Psoas muscle (tissue), 8 donors: ENCODE measurements around the gene PBX2. TPM values are rescaled to one million over a fixed set of nuclear protein-coding genes. Genes with fewer than 3 reads are reported as not detected.

Source experiments
- ATAC-seq, 4 donors: fragments of 200-7000 bp; cut with Tn5 transposase; one replicate each; pipeline ENCODE4 v1.9.1; 2020; ENCODE audit warnings: moderate library complexity in 3 of 4, mild to moderate bottlenecking in 2 of 4
- DNase-seq, 2 donors: peaks; one replicate each; pipeline ENCODE4 v3.0.0-alpha.2; 2020
- H3K27ac ChIP-seq: fragments of 200-600 bp; one replicate; pipeline ENCODE4 v1.8.0; 2022
- H3K27me3 ChIP-seq, 3 donors: fragments of 200-600 bp in 1 of 3; one replicate each; pipeline versions ENCODE4 v1.6.1 to v1.8.0; 2013 to 2022; ENCODE audit warnings: low read length in 2 of 3, mild to moderate bottlenecking in 2 of 3, moderate library complexity in 1 of 3; ENCODE audit not compliant: insufficient read depth in 3 of 3
- H3K36me3 ChIP-seq, 2 donors: fragments of 200-600 bp in 1 of 2; one replicate each; pipeline versions ENCODE4 v1.6.1 to v1.8.0; 2013 to 2022; ENCODE audit warnings: low read depth in 1 of 2, mild to moderate bottlenecking in 1 of 2, moderate library complexity in 1 of 2; ENCODE audit not compliant: insufficient read depth in 1 of 2
- H3K4me1 ChIP-seq: fragments of 200-600 bp; one replicate; pipeline ENCODE4 v1.8.0; 2022
- H3K4me3 ChIP-seq: fragments of 200-600 bp; one replicate; pipeline ENCODE4 v1.8.0; 2022; ENCODE audit warnings: mild to moderate bottlenecking
- H3K9me3 ChIP-seq: fragments of 200-600 bp; one replicate; pipeline ENCODE4 v1.8.0; 2022
- CTCF ChIP-seq: fragments of 200-600 bp; IDR thresholded peaks from one replicate; pipeline ENCODE4 v1.8.0; 2022; ENCODE audit warnings: antibody characterized with exemption
- WGBS, 3 donors: extraction: QIAGEN DNeasy Blood & Tissue Kit; methylation state at CpG; one replicate each; pipeline versions ENCODE4 v1.1.6 to v1.1.7; 2013; 5-methylcytosine and 5-hydroxymethylcytosine counted together
- intact Hi-C, 2 donors: fragments of 100-400 bp; cut with DNase I; formaldehyde crosslinking; loops; one replicate each; pipeline versions ENCODE4 v1.11.0 to v1.14.2; 2022
- polyA plus RNA-seq, 3 donors: library from polyadenylated mRNA; stranded (reverse); fragments of 200-250 nt; gene quantifications; one replicate each; pipeline ENCODE4 v1.2.3, GENCODE V29; 2013
- total RNA-seq, 4 donors: library from RNA; stranded (reverse); fragmentation: NEBNext Ultra II Directional in 2 of 4; extraction: Animal tissue kit (Norgen Biotek cat#: 25700) in 2 of 4; gene quantifications; one replicate each; pipeline versions ENCODE4 v1.2.1 to v1.2.4, GENCODE V29; 2021 to 2023
- donor health status: healthy with polysubstance abuse.
- donor health status: DM: no; HTN: no; CAD: no; lungs with moderate emphysema.
- donor health status: Bipolar disorder and iron deficiency.
- donor health status: healthy.
- donor health status: DM: yes; HTN: yes; CAD: no.
- donor health status: DM: no; HTN: no; CAD: no.
- donor health status: DM: no; HTN: no; CAD: no.
- donor health status: DM: yes; HTN: yes; CAD: no.

PBX2 gene
- total and polyA plus RNA-seq, 7 donors, result 20.4 to 46.7 (median 36.1) TPM

- Histone ChIP-seq H3K9me3 (no peaks in the 10 kb centered on the region), H3K27me3 (peaks cover 0 to 4% (median 0%) of the 10 kb centered on the region in 3 donors), H3K36me3 (no peaks in the 10 kb centered on the region), H3K27ac (no peak overlapping the region), H3K4me1 (no peaks in the 10 kb centered on the region), H3K4me3 (no peak overlapping the region)
- WGBS, 3 donors, result 77 to 82% (median 78%) methylated on average over 2 of the region's 2 CpGs
- no peak for DNase-seq
- no peak for ATAC-seq
- no peak for TF ChIP-seq CTCF
- intact Hi-C loops, result no loop called here
Measured at GRCh38 chr6:32224696-32225095, 34.7 kb upstream of the PBX2 start.

GRCh38 chr6:32223258-32224235, 33.5 kb upstream of the PBX2 start, which contains the start of gene NOTCH4:
Gene NOTCH4, minus strand, starts transcription at chr6:32224067. Its CDS starts 139 bp downstream, at chr6:32223928.
- H3K27me3 ChIP-seq, result peaks cover 0 to 4% (median 0%) of the 10 kb centered on the region in 3 donors
- H3K9me3 ChIP-seq, result no peaks in the 10 kb centered on the region
- H3K27ac ChIP-seq, result no peak within 1 kb of the TSS
- 34 to 49% (median 37%) methylated on average over 20 of the region's 20 CpGs for WGBS, 3 donors
- DNase-seq (no peak), ATAC-seq (peak in 3 of 4 donors; percentile 27 to 33 (median 30))
- H3K4me1 ChIP-seq, result no peaks in the 10 kb centered on the region
- H3K36me3 ChIP-seq, result no peaks in the 10 kb centered on the region
- no peak for TF ChIP-seq CTCF
- intact Hi-C loops, result no loop called here
- H3K4me3 ChIP-seq, result peak within 1 kb of the TSS; percentile 53

- H3K4me1 ChIP-seq, result no peaks in the 10 kb centered on the region
- peak overlapping the region; percentile 53 for H3K4me3 ChIP-seq
- WGBS, 3 donors, result 73 to 84% (median 81%) methylated on average over 7 to 8 of the region's 8 CpGs
- H3K27ac ChIP-seq, result no peak overlapping the region
- DNase-seq, result no peak
- H3K27me3 ChIP-seq, result peaks cover 0 to 4% (median 0%) of the 10 kb centered on the region in 3 donors
- TF ChIP-seq CTCF, result no peak
- no peaks in the 10 kb centered on the region for H3K36me3 ChIP-seq
- intact Hi-C loops, result no loop called here
- ATAC-seq, result no peak
- H3K9me3 ChIP-seq, result no peaks in the 10 kb centered on the region
Measured at GRCh38 chr6:32222333-32223230, 32.6 kb upstream of the PBX2 start.

GRCh38 chr6:32220021-32220420, 30.0 kb upstream of the PBX2 start:
- peaks cover 0 to 4% (median 0%) of the 10 kb centered on the region in 3 donors for H3K27me3 ChIP-seq
- DNase-seq (no peak), ATAC-seq (no peak)
- 53 to 70% (median 66%) methylated on average over 4 of the region's 4 CpGs for WGBS, 3 donors
- H3K4me1 ChIP-seq, result no peaks in the 10 kb centered on the region
- no peaks in the 10 kb centered on the region for H3K36me3 ChIP-seq
- TF ChIP-seq CTCF, result no peak
- H3K27ac ChIP-seq, result no peak overlapping the region
- intact Hi-C loops, result no loop called here
- no peaks in the 10 kb centered on the region for H3K9me3 ChIP-seq
- H3K4me3 ChIP-seq, result no peak overlapping the region
